Measurements from ENCODE around the gene SEC31A. TPM values are rescaled to one million over a fixed set of nuclear protein-coding genes. Genes with fewer than 3 reads are reported as not detected.
"Not testable (repeated sequence)": the region's sequence is repeated elsewhere in the genome, so short reads cannot be mapped to it uniquely, and the experiment has no call there.

SEC31A gene
- total RNA-seq, 1 experiment from 2014 or later = 146 TPM

DNA sequence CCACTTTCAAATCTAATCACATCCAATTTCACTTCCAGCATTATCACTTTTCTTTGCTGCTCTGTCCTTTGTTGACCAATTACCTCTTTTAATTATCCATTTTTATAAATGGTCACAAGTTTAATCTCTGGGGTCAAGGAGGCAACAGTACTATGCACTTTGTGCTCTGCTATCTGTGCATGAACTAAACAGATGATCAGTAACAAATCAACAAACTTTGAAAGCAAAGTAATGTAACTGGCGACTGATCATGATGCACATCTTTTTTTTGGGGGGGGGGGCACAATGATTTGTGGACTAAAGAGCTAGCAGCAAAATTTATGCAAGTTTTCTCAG, 1.5 kb upstream of the SEC31A start:
- DNase-seq (ENCODE audit: low spot score) = no peak

DNA sequence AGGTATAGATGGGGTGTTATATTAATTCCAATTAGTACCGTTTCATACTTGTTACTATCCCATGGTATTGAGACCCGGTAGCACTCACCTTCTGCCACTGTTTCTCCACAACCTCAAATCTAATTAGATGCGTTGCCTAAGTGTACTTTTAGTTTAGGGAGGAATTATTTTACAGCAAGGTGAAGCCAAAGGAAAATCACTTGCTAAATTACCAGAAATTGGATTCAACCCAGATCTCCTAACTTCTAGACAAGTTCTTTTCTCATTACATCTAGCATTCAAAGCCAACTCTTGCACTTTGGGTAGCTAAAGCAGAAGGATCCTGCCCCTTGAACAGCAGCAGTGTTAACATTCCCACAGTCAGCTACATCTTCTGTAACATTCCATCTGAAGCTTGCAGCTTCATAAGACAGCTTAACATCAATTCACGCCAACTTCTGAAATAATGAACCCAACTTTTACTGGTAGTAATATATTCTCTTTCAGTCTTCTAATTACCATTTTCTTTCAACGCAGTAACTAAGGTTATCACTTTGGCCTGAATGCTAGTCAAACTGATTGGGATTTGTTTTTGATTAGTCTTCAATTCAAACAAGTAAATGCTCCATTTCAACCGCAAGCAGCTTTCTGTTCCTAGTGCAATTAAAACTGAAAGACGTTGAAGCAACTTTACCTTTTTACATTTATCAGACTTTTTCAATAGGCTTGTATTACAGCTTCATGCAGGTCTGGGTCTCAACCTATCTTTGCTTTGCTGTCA, 934 bp upstream of the SEC31A start:
- DNase-seq (ENCODE audit: low spot score) = peak; percentile 16

- peak; percentile 3 for DNase-seq (ENCODE audit: low spot score)
Observed at GRCh38 chr4:82890528-82890900, 439 bp downstream of the SEC31A start.

DNA sequence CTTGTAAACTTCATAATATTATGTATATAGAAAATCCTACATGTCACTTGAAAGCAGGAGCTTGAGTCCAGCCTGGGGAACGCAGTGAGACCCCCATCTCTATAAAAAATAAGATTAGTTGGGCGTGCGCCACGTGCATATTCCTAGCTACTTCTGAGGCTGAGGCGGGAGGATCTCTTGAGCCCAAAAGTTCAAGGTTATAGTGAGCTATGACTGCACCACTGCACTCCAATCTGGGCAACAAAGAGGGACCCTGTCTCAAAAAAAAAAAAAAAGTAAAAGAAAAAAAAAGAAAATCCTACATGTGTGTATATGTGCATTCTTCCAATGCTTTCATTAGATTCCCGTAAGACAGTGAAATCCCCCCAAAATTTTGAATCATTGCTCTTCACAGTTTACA, 1.7 kb downstream of the SEC31A start:
- DNase-seq (ENCODE audit: low spot score) = no peak

- no peak for DNase-seq (ENCODE audit: low spot score)
Observed at GRCh38 chr4:82886147-82886942, 4.6 kb downstream of the SEC31A start.

DNA sequence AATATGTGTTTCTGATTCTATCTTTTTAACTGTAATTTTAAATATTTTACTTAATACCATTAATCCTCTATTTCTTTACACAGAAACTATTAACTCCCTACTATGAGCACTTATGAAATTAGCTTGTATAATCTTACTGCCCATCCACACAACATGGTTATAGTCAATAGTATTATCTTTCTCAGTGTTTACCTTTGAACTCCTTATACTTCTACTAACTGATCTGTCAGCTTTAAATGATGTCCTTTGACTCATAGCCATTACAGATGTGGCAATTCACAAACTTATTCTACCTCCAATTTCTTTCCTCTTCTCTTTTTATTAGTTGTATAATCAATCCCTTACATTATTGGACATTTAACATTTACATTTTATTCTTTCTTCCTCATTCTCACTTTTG, 5.5 kb downstream of the SEC31A start:
- no peak for DNase-seq (ENCODE audit: low spot score)

DNA sequence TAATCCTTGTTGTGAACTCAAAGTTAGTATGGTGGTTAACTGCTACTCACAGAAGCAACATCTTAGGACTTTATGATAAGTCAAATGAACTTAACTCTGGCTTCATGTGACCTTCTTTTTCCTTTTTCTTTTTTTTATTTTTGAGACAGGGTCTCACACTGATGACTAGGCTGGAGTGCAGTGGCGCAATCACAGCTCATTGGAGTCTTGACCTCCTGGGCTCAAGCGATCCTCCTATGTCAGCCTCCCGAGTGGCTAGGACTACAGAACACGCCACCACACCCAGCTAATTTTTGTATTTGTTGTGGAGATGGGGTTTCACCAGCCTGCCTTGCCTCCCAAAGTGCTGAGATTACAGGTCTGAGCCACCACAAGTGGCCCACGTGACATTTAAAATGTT, 22.4 kb downstream of the SEC31A start:
- no peak for DNase-seq (ENCODE audit: low spot score)

GRCh38 chr4:82866706-82867385, 24.1 kb downstream of the SEC31A start:
- no peak for DNase-seq (ENCODE audit: low spot score)

DNA sequence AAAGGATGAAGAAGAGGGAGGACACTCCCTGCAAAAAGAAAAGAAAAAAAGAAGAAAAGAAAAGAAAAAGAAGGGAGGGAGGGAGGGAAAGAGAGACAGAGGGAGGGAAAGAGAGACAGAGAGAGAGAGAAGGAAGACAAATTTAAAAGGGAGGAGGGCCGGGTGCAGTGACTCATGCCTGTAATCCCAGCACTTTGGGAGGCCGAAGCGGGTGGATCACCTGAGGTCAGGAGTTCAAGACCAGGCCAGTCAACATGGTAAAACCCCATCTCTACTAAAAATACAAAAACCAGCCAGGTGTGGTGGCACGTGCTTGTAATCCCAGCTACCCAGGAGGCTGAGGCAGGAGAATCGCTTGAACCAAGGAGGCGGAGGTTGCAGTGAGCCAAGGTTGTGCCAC, 24.9 kb downstream of the SEC31A start:
- DNase-seq (ENCODE audit: low spot score) = peak; percentile 49

DNA sequence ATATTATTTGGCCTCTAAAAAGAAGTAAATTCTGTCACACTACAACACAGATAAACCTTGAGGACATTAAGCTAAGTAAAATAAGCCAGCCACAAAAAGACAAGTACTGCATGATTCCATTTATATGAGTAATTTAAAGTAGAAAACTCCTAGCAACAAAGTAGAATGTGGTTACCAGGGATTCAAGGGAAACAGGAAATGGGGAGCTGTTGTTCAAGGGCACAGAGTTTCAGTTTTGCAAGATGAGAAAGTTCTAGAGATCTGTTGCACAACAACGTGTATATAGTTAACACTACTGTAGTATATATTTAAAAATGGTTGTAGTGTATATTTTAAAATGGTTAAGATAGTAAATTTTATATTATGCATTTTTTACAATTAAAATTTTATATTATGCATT, 25.4 kb downstream of the SEC31A start:
- DNase-seq (ENCODE audit: low spot score) = peak; percentile 84

DNA sequence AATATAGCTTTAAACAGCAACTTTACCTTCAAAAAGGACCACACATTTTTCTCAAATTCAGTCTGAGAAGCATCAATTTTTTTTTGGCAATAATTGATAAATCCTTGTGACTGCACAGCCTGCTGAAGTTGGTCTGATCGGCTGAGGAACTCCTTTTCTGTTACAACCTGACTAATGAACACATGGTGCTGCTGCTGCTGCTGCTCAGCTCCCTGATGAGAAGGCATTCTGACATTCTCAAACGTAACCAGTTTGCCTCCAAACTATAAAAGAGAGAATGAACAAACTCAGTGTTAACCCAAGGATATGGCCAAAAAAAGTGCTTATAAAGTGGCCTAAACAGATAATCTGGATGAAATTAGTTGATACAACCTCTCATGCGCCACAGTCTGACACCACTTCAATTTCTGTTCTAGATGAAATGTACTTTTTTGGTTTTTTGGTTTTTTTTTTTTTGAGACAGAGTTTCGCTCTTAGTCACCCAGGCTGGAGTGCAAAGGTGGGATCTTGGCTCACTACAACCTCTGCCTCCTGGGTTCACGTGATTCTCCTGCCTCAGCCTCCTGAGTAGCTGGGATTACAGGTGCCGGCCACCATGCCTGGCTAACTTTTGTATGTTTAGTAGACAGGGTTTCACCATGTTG, 26.5 kb downstream of the SEC31A start:
- DNase-seq (ENCODE audit: low spot score) = no peak

DNA sequence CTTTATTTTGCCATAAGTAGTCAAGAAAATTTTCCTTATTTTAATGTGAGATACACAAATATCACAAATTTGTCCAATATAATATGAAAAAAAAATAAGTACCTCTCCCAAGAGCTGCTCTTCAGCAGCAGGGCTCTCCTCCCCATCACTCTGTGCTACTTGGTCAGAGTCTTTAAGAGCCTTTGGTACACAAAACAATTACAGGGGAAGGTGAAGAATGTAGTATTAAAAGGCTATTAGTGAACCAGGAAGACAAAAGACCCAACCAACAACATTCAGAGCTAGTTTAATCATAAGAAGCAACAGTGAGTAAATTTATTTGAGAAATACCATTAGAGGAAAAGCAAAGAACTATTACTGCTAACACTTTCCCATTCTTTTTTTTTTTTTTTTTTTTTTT, 29.4 kb downstream of the SEC31A start:
- DNase-seq (ENCODE audit: low spot score) = no peak

GRCh38 chr4:82860487-82860886, 30.5 kb downstream of the SEC31A start:
- not testable (repeated sequence) for DNase-seq (ENCODE audit: low spot score)

GRCh38 chr4:82852751-82853285, 38.1 kb downstream of the SEC31A start:
- DNase-seq (ENCODE audit: low spot score) = no peak

DNA sequence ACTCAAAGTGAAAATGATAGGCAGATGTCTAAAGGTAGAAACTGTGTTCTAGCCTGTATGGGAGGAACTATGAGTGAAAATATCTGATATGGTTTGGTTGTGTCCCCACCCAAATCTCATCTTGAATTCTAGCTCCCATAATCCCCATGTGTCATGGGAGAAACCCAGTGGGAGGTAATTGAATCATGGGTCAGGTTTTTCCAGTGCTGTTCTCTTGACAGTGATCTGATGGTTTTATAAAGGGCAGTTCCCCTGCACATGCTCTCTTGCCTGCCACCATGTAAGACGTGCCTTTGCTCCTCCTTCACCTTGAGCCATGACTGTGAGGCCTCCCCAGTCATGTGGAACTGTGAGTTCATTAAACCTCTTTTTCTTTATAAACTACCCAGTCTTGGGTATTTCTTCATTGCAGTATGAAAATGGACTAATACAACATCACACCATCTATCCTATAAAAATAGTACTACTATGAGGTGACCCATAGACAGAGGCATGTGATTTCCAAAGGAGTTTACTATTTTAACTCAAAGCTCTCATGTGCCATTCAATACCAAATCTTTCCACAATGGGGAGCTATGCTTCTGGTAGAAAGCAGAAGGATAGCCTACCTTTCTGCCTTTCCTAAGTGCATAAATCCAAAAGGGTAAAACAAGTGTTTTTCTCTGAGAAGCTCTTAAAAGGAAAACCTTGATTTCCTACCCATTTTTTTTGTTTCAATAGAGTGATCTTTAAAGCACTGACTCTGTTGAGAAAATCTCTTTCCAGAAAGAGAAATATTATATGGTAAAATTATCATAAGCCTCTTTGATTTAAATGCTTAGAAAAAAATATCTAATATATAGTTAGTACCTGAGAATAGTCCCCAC, 38.8 kb downstream of the SEC31A start:
- DNase-seq (ENCODE audit: low spot score) = peak; percentile 25

GRCh38 chr4:82851318-82851717, 39.6 kb downstream of the SEC31A start:
- no peak for DNase-seq (ENCODE audit: low spot score)

DNA sequence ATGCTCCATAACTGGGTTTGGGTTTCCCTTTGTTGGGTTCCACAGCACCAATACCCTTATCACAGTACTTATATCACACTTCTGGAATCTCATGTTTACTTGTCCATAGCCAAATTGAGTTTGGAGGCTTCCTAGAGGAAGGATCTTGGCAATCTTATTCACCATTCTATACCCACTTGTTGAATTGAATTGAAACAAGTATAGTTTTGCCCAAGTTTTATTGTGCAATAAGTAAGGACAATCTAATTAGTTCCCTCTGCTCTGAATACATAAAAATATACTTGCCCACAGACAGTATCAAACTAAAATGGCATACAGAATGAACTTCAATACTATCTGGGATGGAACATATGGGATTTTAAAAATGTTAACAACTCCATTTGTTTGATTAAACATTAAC, 40.3 kb downstream of the SEC31A start:
- no peak for DNase-seq (ENCODE audit: low spot score)

GRCh38 chr4:82848706-82849105, 42.2 kb downstream of the SEC31A start:
- no peak for DNase-seq (ENCODE audit: low spot score)

GRCh38 chr4:82842593-82842992, 48.4 kb downstream of the SEC31A start:
- peak; percentile 7 for DNase-seq (ENCODE audit: low spot score)

- DNase-seq (ENCODE audit: low spot score) = no peak
Observed at GRCh38 chr4:82839624-82840023, 51.3 kb downstream of the SEC31A start.

GRCh38 chr4:82833696-82834313, 57.1 kb downstream of the SEC31A start:
- DNase-seq (ENCODE audit: low spot score) = peak; percentile 86

All from A172 (cell line).